Retina (tissue), 1 donor: ENCODE data around the gene NLRP1.

Experiments used
- DNase-seq: peaks from one replicate; pipeline ENCODE4 v3.0.0-alpha.2; 2016

The NLRP1 gene

GRCh38 chr17:5584383-5585286, at the start of gene NLRP1:
Gene NLRP1, minus strand, starts transcription at chr17:5584509. Its CDS starts 552 bp downstream, at chr17:5583957.
- DNase-seq = no peak

GRCh38 chr17:5631958-5632590, 47.8 kb upstream of the NLRP1 start:
- DNase-seq = peak; percentile 25

DNA sequence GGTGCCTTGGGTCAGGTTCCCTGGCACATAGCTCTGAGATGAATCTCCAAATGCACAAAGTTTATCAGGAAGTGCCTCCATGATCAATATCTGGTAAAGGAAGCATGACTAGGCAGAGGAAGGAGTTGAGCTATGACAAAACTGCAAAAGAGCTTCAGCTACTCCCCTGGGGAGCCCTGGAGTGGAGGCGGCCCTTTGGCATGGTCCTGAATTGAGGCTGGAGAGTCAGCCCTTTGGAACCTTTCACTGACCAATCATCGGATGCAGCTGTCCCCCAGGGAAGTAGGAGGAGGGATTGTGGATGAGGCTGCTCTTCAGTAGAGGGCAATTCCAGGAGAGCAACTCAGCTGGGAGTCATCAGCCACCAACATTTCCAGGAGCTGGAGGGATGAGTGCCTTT, 46.1 kb upstream of the NLRP1 start:
- peak; percentile 18 for DNase-seq

GRCh38 chr17:5629128-5629527, 44.8 kb upstream of the NLRP1 start:
- peak; percentile 23 for DNase-seq

DNA sequence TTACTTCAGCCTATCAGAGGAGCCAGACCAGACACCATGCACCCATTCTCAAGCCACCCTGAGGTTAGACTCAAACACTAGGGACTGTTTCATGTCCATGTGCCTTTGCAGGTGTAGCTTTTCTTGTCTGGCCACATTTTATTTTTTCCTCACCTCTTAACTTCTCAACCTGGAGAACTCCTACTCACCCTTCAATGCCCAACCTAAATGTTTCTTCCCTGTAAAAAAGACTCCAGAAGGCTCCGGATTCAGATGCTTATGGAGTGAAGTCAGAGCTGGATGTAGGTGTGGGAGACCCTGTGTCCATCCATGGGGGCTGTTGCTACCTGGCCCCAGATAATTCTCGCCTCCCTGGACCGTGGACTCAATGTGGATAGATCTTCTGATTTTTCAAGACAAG, 44.0 kb upstream of the NLRP1 start:
- DNase-seq = no peak

GRCh38 chr17:5624211-5624610, 39.9 kb upstream of the NLRP1 start:
- DNase-seq = no peak

DNA sequence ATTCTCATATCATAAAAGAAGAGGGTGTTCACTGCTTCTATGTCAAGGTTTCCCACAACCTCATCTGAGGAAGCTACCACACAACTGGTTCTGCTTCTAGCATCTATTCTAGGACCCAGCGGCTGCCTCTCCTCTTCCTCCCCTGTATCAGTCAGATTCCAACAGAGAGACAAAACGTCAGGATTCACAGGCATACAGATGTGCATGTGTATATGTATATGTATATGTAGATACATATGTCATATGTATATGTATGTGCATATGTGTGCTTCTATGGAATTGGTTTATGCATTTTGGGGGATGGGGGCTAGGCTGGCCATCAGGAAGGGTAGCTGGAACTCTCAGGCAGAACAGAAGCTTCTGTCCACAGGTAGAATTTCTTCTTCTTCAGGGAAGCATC, 37.4 kb upstream of the NLRP1 start:
- DNase-seq = no peak

DNA sequence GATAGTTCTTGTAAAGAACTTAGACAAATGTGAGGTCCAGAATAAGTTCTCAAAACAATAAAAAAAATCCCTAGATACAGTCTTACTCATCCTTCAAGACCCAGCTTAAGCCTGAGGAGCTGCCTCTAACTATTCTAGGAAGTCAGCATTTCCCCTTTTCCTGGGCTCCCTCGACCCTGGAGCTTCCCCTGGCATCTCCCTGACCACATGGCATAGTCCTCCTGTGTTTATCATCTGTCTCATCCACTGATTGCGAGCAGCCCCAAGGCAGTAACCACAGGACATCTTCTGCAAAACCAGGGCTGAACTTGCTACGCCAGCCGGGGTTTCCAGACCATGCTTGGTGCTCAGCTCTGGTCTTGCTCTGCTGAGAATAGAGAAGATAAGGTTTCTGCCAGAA, 36.7 kb upstream of the NLRP1 start:
- no peak for DNase-seq

DNA sequence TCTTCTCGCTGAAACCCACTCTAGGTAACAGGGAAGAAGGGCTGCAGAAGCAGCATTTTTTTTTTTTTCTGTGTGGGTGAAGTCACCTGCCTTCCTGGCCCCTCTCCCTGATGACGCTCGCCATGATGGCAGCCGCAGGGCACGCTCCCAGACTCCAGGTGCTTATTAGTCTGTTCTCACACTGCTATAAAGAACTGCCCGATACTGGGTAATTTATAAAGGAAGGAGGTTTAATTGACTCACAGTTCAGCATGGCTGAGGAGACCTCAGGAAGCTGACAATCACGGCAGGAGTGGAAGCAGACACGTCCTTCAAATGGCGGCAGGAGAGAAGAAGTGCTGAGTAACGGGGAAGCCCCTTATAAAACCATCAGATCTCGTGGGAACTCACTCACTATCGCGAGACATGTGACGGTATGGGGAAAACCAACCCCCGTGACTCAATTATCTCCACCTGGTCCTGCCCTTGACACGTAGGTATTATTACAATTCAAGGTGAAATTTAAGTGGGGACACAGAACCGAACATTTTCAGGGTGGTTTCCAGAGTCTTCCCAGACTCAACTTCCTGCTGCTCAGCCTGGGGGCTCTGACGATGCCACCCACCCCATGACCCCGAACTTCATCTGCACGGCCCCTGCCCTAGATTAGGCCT, 34.9 kb upstream of the NLRP1 start:
- no peak for DNase-seq

- DNase-seq = no peak
Measured at GRCh38 chr17:5618476-5618875, 34.2 kb upstream of the NLRP1 start.

DNA sequence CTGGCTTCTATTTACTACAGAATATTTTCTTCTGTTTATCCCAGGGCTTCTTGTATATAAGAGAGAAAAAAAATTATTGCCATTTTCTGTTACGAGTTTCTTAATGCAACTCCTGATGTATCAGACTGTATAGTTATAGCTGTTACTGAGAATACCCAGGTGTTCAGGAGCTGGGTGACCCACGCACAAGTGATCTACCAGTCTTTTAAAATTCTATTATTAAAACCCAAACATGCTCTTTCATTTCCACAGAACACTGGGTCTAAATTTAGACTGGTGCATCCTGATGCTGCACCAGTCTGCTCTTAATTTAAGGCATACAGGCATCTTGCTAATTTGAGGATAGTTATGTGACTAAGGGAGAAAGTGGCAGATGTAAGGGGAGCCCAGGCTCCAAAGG, 31.2 kb upstream of the NLRP1 start:
- DNase-seq = no peak

GRCh38 chr17:5610956-5611355, 26.6 kb upstream of the NLRP1 start:
- DNase-seq = no peak

- no peak for DNase-seq
Measured at GRCh38 chr17:5608399-5609112, 24.2 kb upstream of the NLRP1 start.

GRCh38 chr17:5607946-5608345, 23.6 kb upstream of the NLRP1 start:
- no peak for DNase-seq

DNA sequence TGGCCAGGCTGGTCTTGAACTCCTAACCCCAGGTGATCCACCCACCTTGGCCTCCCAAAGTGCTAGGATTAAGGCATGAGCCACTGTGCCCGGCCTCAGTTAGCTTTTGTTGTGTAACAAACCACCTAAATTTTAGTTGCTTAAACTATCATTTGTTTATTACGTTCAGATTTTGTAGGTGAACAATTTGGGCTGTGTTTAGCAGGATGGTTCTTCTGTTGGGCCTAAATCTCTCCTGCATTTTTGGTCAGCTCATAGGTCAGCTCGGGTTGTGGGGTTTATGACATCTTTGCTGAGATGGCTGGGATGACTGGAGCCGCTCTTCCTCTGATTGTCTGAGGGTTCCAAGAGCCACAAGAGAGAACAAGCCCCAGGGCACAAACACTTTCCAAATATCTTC, 21.1 kb upstream of the NLRP1 start:
- no peak for DNase-seq

- DNase-seq = no peak
Measured at GRCh38 chr17:5600041-5600440, 15.7 kb upstream of the NLRP1 start.

GRCh38 chr17:5598457-5598856, 14.1 kb upstream of the NLRP1 start:
- no peak for DNase-seq

- DNase-seq = no peak
Measured at GRCh38 chr17:5596421-5596820, 12.1 kb upstream of the NLRP1 start.

GRCh38 chr17:5595831-5596230, 11.5 kb upstream of the NLRP1 start:
- DNase-seq = no peak

DNA sequence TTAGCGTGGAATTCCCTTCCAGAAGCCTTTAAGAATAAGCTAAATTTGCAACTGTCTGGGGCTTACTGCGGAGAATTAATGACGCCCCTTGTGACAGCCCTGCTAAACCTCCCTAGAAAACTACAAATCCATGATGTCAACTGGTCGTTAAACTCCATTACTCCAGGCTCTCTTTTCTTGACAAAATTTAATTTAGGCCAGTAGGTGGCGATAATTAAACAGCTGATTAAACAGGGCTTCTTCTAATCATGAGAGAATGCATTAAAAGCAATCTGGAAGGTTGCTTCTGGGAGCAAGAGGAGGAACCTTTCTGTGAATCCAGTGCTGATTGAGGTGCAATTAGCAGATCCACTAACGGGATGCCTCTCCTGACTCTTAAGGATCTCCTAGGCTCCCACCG, 8.1 kb upstream of the NLRP1 start:
- DNase-seq = peak; percentile 71

- no peak for DNase-seq
Measured at GRCh38 chr17:5591966-5592365, 7.7 kb upstream of the NLRP1 start.

GRCh38 chr17:5588584-5588983, 4.3 kb upstream of the NLRP1 start:
- no peak for DNase-seq

GRCh38 chr17:5587438-5588032, 3.2 kb upstream of the NLRP1 start:
- DNase-seq = peak; percentile 74
